ENCODE results near the gene MAP3K5. TPM values are rescaled to one million over a fixed set of nuclear protein-coding genes. Genes with fewer than 3 reads are reported as not detected.
A peak's percentile ranks its signal among the peaks of the same experiment; 100 is the strongest.

The MAP3K5 gene
- polyA plus RNA-seq, 1 donor: 7.4 TPM

DNA sequence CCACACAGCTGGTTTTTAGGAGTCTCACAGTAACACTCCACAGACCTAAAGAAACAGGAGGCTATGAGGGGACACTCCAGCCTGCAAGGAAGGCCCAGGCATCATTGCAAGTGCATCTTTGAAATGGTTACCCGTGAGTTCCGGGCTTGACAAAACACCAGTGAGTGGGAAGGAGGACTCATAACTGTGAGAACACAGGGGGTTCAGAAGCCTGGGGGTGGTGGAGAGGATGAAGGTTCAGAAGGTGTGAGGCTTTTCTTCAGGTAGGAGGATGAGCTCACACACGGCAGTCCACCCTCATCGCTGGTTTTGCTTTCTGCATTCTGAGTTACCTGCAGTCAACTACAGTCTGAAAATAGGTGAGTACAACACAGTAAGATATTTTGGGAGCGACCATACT, 282.0 kb downstream of the MAP3K5 start:
- 100% methylated on average over 2 of the region's 5 CpGs for WGBS (ENCODE audit: insufficient coverage, low lambda C conversion rate)
- H3K4me1 ChIP-seq (ENCODE audit: control insufficient read depth, insufficient read depth, low read length): peaks cover 14% of the 10 kb centered on the region
- H3K27ac ChIP-seq (ENCODE audit: low read length): no peak overlapping the region
- no peak overlapping the region for H3K4me3 ChIP-seq (ENCODE audit: low read length)
- no peaks in the 10 kb centered on the region for H3K27me3 ChIP-seq (ENCODE audit: control insufficient read depth, insufficient read depth, low read length)
- no peak for DNase-seq
- no peaks in the 10 kb centered on the region for H3K9me3 ChIP-seq (ENCODE audit: control insufficient read depth, low read depth, low read length)
- peaks cover 5% of the 10 kb centered on the region for H3K36me3 ChIP-seq (ENCODE audit: control insufficient read depth, insufficient read depth, low read length)

DNA sequence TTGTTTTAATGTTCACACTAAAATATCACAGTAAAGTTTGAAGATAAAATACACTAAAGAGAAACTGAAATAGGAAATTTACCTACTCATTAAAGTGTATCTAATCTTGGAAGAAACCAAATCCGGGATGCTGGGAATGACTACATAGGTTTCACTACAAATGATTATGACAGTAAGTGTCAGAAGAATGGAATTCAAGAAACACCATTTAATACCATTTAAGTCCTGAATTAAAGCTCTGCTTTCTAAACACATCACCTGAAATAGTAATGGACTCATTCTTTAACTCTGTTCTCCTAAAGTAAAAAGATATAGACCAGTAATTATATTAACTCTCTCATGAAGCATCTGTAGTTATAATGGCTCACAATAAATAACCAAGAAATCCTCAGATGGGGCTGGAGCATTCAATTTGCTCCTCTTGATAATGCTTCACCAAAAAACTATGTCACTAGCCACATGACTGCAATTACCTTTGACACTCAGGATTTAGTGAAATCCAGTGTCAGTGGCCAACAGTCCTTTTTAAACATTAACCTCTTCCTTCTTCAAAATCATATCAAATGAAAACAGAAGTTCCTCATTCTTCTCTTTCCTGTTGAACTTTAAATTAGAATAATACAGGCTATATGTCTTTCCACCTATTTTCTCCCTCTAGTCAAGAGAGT, 283.4 kb downstream of the MAP3K5 start:
- DNase-seq: peak in 1 of 2 donors; percentile 34

More for the DNA sequence above, 283.4 kb downstream of the MAP3K5 start:
- Histone ChIP-seq H3K9me3 (ENCODE audit: control insufficient read depth, low read depth, low read length) (no peaks in the 10 kb centered on the region), H3K27ac (ENCODE audit: low read length) (peak overlapping the region; percentile 55), H3K27me3 (ENCODE audit: control insufficient read depth, insufficient read depth, low read length) (no peaks in the 10 kb centered on the region), H3K4me3 (ENCODE audit: low read length) (no peak overlapping the region), H3K36me3 (ENCODE audit: control insufficient read depth, insufficient read depth, low read length) (peaks cover 4% of the 10 kb centered on the region), H3K4me1 (ENCODE audit: control insufficient read depth, insufficient read depth, low read length) (peaks cover 14% of the 10 kb centered on the region)
- WGBS (ENCODE audit: insufficient coverage, low lambda C conversion rate): no CpG with 5 or more reads among the region's 1 CpG

Other genes starting within 250 kb of the MAP3K5 start
- 37.2 TPM for gene MAP7, start 242.1 kb downstream of the MAP3K5 start, polyA plus RNA-seq
- gene PEX7, start 30.1 kb upstream of the MAP3K5 start, polyA plus RNA-seq: 14.7 TPM
- 0.49 TPM for gene SLC35D3, start 129.8 kb upstream of the MAP3K5 start, polyA plus RNA-seq